Forelimb muscle (tissue), 1 donor: ENCODE measurements around the gene GRK2. TPM values are rescaled to one million over a fixed set of nuclear protein-coding genes. Genes with fewer than 3 reads are reported as not detected.

ENCODE experiments used
- DNase-seq: peaks from one replicate; pipeline ENCODE4 v3.0.0-alpha.2; 2013; ENCODE audit warnings: low read depth
- polyA plus RNA-seq: library from polyadenylated mRNA; unstranded; fragments of 120-200 nt; gene quantifications from one replicate; pipeline ENCODE4 v1.2.1, GENCODE V29; 2013; ENCODE audit not compliant: insufficient read length

Gene GRK2
- polyA plus RNA-seq, 1 donor, result 45.9 TPM

DNA sequence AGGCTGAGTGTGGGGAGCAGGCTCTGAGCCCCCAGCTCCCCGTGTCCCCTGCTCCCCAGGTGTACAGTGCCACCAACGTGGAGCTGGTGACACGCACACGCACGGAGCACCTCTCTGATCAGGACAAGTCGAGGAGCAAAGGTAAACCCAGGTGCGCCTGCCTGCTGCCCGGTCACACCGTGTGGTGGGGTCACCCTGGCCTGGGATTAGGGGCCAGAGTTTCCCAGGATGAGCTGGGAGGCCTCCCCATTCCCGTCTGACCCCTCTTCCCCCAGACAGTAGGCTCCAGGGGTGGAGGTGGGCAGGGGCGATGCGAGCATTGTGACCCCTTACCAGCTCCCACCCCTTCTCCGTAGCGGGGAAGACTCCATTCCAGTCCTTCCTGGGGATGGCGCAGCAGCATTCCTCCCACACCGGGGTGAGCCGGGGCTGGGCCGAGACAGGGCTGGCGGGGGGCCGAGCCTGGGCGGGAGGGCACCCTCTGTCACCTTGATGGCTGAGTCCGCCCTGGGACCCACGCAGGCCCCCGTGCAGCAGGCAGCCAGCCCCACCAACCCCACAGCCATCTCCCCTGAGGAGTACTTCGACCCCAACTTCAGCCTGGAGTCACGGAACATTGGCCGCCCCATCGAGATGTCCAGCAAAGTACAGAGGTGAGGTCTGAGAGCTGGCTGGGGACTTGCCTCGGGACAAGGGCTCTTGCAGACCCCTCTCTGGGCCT is 33.4 kb downstream of the GRK2 start:
- no peak for DNase-seq

DNA sequence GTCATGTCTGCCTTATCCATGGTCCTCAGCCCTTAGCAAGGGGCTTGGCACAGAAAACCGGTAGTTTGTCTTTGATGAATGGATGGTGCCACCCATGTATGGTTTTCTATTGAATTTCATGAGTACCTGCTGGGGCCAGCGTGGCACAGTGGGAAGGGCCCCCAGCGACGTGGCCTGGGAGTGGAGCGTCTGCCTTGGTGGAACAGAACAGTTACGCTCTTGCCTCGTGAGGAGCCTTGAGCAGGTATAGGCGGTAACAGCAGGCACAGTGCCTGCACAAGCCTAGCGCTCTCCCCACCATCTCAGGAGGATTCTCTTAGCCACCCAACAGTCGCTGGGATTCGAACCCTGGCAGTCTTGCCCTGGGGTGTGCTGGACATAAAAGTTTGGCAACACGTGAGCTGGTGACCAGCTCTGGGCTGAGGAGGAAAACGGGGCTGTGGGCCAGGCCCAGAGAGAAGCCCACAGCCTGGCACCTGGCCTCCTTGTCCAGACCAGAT is 34.0 kb downstream of the GRK2 start:
- DNase-seq, result no peak

DNA sequence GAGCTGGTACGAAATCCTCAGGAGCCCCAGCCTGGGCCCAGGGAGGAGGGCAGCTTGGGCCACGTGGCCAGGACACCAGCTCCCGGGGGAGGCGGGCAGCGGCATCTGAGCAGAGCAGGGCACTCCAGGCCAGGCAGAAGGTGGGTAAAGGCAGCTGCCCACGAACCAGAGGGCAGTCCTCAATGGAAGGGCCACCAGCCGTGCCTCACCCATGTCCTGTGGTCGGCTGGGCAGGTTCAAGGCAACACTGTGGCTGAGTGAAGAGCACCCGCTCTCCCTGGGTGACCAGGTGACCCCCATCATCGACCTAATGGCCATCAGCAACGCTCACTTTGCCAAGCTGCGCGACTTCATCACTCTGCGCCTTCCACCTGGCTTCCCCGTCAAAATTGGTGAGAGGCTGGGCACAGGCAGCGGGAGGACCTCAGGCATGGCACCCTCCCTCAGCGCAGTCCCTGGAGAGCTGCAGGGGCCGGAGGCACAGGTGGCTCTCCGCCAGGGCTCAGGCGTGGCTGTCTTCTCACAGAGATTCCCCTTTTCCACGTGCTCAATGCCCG is 34.6 kb downstream of the GRK2 start:
- no peak for DNase-seq

DNA sequence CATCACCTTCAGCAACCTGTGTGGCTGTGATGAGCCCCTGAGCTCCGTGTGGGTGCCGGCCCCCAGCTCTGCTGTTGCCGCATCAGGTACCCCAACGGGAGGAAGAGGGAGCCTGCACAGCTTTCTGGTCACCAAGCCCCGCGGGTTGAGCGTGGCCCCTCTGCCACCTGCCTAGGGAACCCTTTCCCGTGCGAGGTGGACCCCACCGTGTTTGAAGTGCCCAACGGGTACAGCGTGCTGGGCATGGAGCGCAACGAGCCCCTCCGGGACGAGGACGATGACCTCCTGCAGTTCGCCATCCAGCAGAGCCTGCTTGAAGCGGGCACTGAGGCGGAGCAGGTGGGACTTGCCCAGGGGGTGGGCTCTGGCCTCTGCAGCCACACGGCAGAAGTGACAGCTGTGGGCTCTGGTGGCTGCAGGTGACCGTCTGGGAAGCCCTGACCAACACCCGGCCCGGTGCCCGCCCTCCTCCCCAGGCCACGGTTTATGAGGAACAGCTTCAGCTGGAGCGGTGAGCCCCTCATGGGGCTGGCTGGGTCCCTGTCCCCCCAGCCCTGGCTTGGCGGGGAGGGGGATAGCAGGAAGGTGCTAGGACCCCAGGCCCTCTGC is 35.1 kb downstream of the GRK2 start:
- no peak for DNase-seq

DNA sequence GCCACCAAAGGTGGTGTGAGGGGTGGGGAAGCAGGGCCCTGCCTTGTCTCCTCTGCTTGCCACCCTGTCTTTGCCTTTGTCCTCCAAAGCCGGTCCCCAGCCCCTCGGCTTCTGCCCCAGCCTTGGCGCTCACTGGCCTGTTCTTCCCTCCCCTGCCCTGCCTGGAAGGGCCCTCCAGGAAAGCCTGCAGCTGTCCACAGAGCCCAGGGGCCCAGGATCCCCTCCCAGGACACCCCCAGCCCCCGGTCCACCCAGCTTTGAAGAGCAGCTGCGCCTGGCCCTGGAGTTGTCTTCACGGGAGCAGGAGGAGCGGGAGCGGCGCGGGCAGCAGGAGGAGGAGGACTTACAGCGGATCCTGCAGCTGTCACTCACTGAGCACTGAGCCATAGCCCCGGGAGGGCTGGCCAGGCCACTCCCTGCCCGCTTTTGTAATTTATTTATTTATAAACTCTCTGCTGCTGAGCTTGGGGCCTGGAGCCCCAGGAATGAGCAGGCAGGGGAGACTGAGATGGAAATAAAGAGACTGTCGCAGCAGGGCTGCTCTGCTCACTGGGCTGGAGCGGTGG is 35.8 kb downstream of the GRK2 start:
- no peak for DNase-seq

DNA sequence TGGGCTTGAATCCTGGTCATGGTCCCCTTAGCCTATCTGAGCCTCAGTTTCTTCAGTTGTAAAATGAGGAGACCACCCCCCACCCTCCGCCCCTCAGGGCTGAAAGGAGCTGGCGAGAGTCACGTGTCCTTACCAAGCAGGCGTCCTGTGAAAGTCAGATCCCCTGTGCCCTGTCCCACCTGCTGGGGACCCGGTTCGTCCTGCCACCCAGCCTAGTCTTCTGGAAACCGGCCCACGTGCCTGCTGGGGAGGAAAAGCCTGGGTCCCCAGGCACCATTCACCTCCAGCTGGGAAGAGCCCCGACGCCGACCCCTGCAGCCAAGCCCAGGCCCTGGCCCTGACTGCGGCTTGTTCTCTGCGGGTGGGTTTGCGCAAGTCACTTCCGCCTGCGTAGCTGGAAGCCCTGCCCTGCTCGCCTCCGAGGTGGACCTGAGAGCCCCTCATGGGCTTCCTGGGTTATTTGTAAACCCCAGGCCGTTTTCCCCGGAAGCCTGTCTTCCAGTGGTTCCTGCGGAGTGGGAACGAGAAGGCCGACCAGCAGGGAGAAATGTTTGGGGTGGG is 36.4 kb downstream of the GRK2 start:
- DNase-seq, result no peak

DNA sequence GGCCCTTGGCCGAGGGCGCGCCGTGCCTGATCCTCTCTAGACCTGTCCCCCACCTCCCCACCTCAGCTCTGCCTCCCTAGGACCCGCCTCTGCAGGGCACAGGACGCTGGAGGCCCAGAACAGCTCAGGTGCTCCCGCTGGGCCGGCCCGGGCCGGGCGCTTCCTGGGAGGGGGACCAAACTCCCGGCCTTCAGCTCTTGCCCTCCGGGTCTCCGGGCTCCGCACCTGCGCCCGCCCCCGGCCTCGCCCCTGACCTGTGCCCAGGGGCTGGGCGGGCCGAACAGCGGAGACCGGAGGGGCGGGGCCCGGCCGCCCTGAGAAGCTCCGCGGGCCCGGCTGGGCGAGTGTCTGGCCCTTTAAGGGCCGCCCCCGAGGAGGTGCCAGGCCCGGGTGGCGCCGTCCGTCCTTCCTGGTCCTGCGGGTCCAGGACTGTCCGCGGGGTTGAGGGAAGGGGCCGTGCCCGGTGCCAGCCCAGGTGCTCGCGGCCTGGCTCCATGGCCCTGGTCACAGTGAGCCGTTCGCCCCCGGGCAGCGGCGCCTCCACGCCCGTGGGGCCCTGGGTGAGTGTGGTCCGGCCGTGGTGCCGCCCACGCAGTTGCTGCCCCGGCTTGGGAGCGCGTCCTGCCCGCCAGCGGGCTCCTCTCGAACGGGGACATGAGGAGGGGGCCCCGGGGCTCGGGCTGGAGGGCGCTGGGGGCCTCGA is 37.0 kb downstream of the GRK2 start, which contains the start of gene SSH3:
Gene SSH3, plus strand, starts transcription at position 399 of the 703 bp plus-strand sequence. Its CDS starts 96 bp downstream, at position 495.
- DNase-seq, result no peak

DNA sequence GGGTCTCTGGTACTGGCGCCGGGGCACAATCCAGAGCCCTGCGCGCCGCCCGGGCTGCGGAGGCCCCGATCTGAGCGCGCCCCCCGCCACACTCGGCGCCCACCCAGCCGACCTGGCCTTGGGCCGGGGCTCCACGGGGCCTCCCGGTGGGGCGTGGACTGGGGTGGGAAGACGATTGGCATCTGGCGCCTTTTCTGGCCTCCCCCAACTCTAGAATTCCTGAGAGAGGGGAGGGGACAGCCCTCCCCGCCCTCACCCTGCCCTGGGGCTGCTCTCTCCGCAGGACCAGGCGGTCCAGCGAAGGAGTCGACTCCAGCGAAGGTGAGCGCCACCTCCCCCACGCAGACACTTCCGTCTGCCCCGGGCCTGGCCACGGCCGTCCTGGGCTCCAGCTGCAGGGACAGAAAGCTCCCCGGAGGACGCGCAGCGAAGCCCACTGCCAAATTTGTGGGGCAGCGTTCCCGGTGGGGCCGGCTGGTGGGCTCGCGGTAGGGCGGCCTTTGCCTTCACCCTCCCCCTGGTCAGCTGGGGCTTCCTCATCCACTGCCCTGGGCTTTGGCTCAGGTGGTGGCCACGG is 37.6 kb downstream of the GRK2 start:
- DNase-seq, result no peak

DNA sequence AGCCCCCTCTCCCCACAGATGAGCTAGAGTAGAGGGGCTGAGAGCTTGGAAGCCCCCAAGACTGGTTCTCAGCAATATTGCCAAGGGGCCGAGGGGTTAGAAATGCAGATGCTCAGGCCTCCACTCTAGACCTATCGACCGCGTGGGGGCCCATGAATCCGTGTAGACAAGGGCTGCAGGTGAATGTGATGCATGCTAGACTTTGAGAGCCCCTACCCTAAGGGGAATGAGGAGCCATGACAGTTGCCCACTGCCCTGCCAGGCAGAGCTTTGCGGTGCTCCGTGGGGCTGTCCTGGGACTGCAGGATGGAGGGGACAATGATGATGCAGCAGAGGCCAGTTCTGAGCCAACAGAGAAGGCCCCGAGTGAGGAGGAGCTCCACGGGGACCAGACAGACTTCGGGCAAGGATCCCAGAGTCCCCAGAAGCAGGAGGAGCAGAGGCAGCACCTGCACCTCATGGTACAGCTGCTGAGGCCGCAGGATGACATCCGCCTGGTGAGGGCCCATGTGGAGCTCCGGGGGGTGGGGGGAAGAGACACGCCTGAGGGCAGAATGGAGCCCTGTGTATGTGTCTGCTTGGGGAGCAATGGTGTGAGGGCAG is 38.3 kb downstream of the GRK2 start:
- no peak for DNase-seq

DNA sequence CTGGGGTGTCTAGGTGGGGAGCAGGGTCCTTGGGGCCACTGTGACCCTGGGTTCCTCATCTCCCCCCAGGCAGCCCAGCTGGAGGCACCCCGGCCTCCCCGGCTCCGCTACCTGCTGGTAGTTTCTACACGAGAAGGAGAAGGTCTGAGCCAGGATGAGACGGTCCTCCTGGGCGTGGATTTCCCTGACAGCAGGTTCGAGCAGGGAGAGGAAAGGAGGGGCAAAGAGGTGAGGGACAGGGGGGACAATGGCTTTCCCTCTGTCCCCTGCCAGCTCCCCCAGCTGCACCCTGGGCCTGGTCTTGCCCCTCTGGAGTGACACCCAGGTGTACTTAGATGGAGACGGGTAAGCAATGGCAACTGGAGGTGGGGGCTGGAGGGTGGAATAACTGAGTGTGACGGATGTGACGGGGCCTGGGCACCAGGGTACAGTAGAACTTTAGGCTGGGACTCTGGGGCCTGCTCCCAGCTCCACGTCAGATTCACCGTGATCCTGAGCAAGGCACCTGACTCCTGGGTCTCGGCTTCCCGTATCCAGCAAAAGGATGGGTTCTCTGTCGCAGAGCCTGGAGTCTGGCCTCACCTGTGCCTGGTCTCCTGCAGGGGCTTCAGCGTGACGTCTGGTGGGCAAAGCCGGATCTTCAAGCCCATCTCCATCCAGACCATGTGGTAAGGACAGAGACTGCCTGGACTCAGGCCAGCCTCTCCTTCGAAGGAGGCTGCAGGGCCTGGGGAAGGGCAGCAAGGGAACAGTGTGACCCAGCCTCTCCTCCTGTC is 40.7 kb downstream of the GRK2 start:
- no peak for DNase-seq

DNA sequence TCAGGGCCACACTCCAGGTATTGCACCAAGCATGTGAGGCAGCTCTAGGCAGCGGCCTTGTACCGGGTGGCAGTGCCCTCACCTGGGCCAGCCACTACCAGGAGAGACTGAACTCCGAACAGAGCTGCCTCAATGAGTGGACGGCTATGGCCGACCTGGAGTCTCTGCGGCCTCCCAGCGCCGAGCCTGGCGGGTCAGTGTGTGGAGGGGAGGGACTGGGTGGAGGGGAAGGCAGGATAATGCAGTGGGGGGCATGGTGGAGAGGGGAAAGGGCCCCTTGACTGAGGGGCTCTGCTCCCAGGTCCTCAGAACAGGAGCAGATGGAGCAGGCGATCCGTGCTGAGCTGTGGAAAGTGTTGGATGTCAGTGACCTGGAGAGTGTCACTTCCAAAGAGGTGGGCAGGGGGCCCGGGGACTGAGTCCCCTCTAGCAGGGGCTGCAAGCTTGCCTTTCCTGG is 41.3 kb downstream of the GRK2 start:
- no peak for DNase-seq

DNA sequence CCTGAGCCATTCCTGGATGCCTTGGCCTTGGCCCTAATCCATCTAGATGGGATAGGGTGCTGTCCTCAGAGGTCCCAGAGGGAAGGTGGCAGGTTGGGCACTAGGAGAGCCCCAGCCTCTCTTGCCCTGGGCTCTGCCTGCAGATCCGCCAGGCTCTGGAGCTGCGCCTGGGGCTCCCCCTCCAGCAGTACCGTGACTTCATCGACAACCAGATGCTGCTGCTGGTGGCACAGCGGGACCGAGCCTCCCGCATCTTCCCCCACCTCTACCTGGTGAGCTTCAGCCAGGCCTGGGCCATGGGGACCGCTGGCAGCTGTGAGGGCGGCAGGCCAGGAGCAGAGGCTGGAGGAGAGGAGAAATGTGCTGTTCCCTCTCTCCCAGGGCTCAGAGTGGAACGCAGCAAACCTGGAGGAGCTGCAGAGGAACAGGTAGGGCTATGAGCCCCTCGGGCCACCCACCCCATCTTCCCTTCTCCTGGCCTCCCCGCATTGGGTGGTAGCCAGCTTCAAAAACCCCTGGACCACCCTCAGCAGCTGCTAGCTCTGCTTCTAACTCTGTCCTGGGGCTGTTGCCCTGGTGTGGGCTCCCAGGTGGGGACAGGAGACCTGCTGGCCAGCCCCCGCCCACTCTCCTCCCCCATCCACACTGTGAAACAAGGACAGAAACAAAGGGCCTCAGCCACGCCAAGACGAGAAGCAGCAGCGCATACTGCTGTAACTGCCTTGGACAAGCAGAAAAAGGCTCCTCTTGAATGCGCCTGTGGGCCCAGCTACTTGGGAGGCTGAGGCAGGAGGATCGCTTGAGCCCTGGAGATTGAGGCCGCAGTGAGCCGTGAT is 42.0 kb downstream of the GRK2 start:
- no peak for DNase-seq

DNA sequence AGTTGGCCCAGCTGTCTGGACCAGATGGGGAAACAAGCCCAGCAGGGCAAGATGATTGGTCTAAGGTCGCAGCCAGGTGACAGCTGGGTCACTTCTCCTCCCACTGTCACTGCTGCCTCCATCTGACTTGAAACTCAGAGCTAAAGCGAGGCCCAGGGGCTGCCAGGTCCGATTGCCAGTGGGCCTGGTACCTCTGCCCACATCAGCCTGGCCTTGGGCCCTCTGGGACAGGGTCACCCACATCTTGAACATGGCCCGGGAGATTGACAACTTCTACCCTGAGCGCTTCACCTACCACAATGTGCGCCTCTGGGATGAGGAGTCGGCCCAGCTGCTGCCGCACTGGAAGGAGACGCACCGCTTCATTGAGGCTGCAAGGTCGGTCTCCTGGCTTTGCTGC is 42.9 kb downstream of the GRK2 start:
- no peak for DNase-seq

DNA sequence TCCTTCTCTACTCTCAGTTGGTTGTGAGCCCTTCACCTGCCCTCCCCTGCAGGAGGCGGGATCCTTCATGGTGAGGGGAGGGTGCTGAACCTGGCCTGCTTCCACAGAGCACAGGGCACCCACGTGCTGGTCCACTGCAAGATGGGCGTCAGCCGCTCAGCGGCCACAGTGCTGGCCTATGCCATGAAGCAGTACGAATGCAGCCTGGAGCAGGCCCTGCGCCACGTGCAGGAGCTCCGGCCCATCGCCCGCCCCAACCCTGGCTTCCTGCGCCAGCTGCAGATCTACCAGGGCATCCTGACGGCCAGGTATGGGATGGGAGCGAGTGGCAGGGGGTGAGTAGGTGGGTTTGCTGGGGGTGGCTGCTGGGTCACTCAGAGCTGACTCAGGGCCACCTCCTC is 43.4 kb downstream of the GRK2 start:
- no peak for DNase-seq

DNA sequence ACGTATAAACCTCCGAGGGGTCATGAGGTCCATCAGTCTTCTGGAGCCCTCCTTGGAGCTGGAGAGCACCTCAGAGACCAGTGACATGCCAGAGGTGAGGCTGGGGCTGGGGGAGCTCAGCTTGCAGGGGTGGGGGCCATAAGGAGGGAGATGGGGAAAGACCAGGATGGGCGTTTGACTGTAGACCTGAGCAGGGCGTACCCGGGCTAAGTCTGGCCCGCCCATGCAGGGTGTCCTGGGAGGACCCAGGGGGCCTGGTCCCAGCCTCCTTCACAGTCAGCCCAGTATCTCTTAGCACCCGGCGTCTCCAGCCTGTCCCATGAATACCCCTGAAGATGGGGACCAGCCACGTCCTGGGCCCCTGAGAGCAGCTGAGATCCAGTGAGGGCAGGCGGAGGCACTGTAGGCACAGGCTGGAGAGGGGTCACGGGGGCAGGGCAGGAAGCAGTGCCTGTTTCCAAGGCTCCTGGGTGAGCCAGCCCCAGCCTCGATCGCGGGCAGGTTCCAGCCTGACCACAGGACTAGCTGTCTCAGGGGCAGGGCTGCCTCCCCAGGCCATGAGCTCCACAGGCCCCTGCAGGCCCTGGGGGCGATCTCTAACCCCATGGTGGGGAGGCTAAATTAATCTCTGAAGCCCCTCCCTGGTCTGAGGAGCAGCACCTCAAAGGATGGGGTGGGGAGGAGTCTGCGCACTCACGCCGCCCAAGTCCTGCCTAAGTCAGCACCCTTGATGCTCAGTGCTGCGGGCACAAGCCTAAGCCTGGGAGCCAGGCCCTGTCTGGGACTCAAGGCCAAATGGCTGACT is 44.2 kb downstream of the GRK2 start:
- DNase-seq, result no peak

DNA sequence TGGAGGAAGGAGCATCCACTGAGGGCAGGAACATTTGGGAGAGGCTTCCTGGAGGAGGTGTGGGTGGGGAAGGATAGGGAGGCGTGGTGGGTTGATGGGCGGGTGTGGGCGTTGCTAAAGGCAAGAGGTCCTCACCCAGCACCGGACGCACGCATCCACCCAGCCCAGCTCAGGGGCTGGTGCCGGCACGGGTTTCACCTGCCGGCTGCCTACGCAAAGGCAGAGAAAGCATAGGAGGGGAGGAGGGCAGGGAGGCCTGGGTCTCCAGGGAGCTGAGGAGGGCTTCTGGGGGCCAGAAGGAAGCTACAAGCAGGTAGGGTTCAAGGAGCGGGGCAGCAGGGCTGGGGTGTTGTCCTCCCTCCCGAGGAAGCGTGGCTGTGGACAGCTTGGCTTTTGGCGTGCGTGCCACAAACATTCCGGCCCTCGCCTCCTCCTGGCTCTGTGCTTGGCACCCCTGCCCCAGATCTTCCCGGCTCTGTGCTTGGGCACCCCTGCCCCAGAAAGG is 44.8 kb downstream of the GRK2 start:
- no peak for DNase-seq

DNA sequence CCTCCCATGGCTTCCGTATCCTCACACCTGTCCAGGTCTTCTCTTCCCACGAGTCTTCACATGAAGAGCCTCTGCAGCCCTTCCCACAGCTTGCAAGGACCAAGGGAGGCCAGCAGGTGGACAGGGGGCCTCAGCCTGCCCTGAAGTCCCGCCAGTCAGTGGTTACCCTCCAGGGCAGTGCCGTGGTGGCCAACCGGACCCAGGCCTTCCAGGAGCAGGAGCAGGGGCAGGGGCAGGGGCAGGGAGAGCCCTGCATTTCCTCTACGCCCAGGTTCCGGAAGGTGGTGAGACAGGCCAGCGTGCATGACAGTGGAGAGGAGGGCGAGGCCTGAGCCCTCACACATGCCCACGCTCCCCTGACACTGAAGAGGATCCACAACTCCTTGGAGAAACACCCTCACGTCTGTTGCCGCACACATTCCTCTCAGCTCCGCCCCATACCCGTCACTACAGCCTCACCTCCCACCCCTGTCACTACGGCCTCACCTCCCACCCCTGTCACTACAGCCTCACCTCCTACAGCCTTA is 45.3 kb downstream of the GRK2 start:
- DNase-seq, result no peak
